HAP-1 (cell line): Measurements from ENCODE around the gene ADGRD1.
"Not testable (repeated sequence)": the region's sequence is repeated elsewhere in the genome, so short reads cannot be mapped to it uniquely, and the experiment has no call there.

Source experiments
- DNase-seq, 2 experiments: peaks; one replicate each; pipeline ENCODE4 v3.0.0-alpha.2; 2016 to 2020; ENCODE audit warnings: low spot score in 2 of 2
- H3K27me3 ChIP-seq: fragments of 250-450 bp; sonication (Bioruptor Pico); 2 replicates; pipeline ENCODE4 v1.5.1; 2020; ENCODE audit warnings: low read depth, mild to moderate bottlenecking, moderate library complexity
- H3K36me3 ChIP-seq: fragments of 250-450 bp; sonication (Bioruptor Pico); replicated peaks from 2 replicates; pipeline ENCODE4 v1.5.1; 2020; ENCODE audit warnings: mild to moderate bottlenecking
- H3K4me1 ChIP-seq: fragments of 250-450 bp; sonication (Bioruptor Pico); 2 replicates; pipeline ENCODE4 v1.5.1; 2020; ENCODE audit warnings: mild to moderate bottlenecking
- H3K4me3 ChIP-seq: fragments of 250-450 bp; sonication (Bioruptor Pico); 2 replicates; pipeline ENCODE4 v1.5.1; 2020; ENCODE audit warnings: mild to moderate bottlenecking, moderate library complexity
- H3K9me3 ChIP-seq: fragments of 250-450 bp; sonication (Bioruptor Pico); 2 replicates; pipeline ENCODE4 v1.5.1; 2020; ENCODE audit warnings: mild to moderate bottlenecking, moderate library complexity
- in situ Hi-C: fragments of 300-500 bp; cut with MboI; formaldehyde crosslinking; loops from 3 replicates; pipeline ENCODE4 v1.14.3; 2020; ENCODE audit warnings: low sequenced_read_pairs, inconsistent platforms, mixed read lengths

Gene ADGRD1

GRCh38 chr12:130989391-130989790 lies 35.7 kb downstream of the ADGRD1 start:
- no peaks in the 10 kb centered on the region for H3K9me3 ChIP-seq
- no peaks in the 10 kb centered on the region; the same call in 1 of the 2 replicates for H3K27me3 ChIP-seq
- no peaks in the 10 kb centered on the region for H3K4me1 ChIP-seq
- H3K36me3 ChIP-seq = no peaks in the 10 kb centered on the region
- in situ Hi-C loops = no loop called here
- no peak overlapping the region for H3K4me3 ChIP-seq
- DNase-seq = no peak

GRCh38 chr12:130990034-130990433 lies 36.3 kb downstream of the ADGRD1 start:
- Histone ChIP-seq H3K9me3 (no peaks in the 10 kb centered on the region), H3K4me3 (no peak overlapping the region), H3K4me1 (no peaks in the 10 kb centered on the region), H3K36me3 (no peaks in the 10 kb centered on the region), H3K27me3 (no peaks in the 10 kb centered on the region; the same call in 1 of the 2 replicates)
- in situ Hi-C loops = no loop called here
- DNase-seq = no peak

- in situ Hi-C loops = no loop called here
- Histone ChIP-seq H3K4me1 (no peaks in the 10 kb centered on the region), H3K9me3 (no peaks in the 10 kb centered on the region), H3K36me3 (no peaks in the 10 kb centered on the region), H3K27me3 (no peaks in the 10 kb centered on the region), H3K4me3 (no peak overlapping the region)
- no peak for DNase-seq
Measured at GRCh38 chr12:130992448-130992847, 38.7 kb downstream of the ADGRD1 start.

- H3K4me1 ChIP-seq = no peaks in the 10 kb centered on the region
- H3K4me3 ChIP-seq = no peak overlapping the region
- H3K36me3 ChIP-seq = no peaks in the 10 kb centered on the region
- DNase-seq = no peak
- H3K9me3 ChIP-seq = no peaks in the 10 kb centered on the region
- no peaks in the 10 kb centered on the region for H3K27me3 ChIP-seq
- in situ Hi-C loops = no loop called here
Measured at GRCh38 chr12:130992979-130993538, 39.4 kb downstream of the ADGRD1 start.

- DNase-seq = no peak
- H3K4me3 ChIP-seq = no peak overlapping the region
- no peaks in the 10 kb centered on the region for H3K4me1 ChIP-seq
- H3K27me3 ChIP-seq = no peaks in the 10 kb centered on the region
- H3K36me3 ChIP-seq = no peaks in the 10 kb centered on the region
- in situ Hi-C loops = no loop called here
- no peaks in the 10 kb centered on the region for H3K9me3 ChIP-seq
Measured at GRCh38 chr12:130993759-130994670, 40.3 kb downstream of the ADGRD1 start.

- in situ Hi-C loops = no loop called here
- DNase-seq = no peak
- no peaks in the 10 kb centered on the region for H3K36me3 ChIP-seq
- no peaks in the 10 kb centered on the region for H3K9me3 ChIP-seq
- no peaks in the 10 kb centered on the region for H3K4me1 ChIP-seq
- H3K27me3 ChIP-seq = no peaks in the 10 kb centered on the region
- H3K4me3 ChIP-seq = no peak overlapping the region
Measured at GRCh38 chr12:130994821-130995375, 41.2 kb downstream of the ADGRD1 start.

GRCh38 chr12:130995386-130995969 lies 41.8 kb downstream of the ADGRD1 start:
- H3K4me1 ChIP-seq, in situ Hi-C loops, DNase-seq, H3K27me3 ChIP-seq, H3K36me3 ChIP-seq, H3K9me3 ChIP-seq, H3K4me3 ChIP-seq: not testable (repeated sequence)

GRCh38 chr12:130998136-130998535 lies 44.4 kb downstream of the ADGRD1 start:
- H3K27me3 ChIP-seq = no peaks in the 10 kb centered on the region
- H3K9me3 ChIP-seq = no peaks in the 10 kb centered on the region
- DNase-seq = no peak
- no peak overlapping the region for H3K4me3 ChIP-seq
- in situ Hi-C loops = no loop called here
- H3K36me3 ChIP-seq = no peaks in the 10 kb centered on the region
- no peaks in the 10 kb centered on the region for H3K4me1 ChIP-seq

- in situ Hi-C loops = no loop called here
- H3K36me3 ChIP-seq = no peaks in the 10 kb centered on the region
- H3K4me1 ChIP-seq = no peaks in the 10 kb centered on the region
- H3K4me3 ChIP-seq = no peak overlapping the region
- H3K9me3 ChIP-seq = no peaks in the 10 kb centered on the region
- no peaks in the 10 kb centered on the region for H3K27me3 ChIP-seq
- no peak for DNase-seq
Measured at GRCh38 chr12:131000000-131000486, 46.3 kb downstream of the ADGRD1 start.

- no peak overlapping the region for H3K4me3 ChIP-seq
- no peak for DNase-seq
- no peaks in the 10 kb centered on the region for H3K27me3 ChIP-seq
- H3K36me3 ChIP-seq = no peaks in the 10 kb centered on the region
- H3K4me1 ChIP-seq = no peaks in the 10 kb centered on the region
- no peaks in the 10 kb centered on the region for H3K9me3 ChIP-seq
- in situ Hi-C loops = no loop called here
Measured at GRCh38 chr12:131001493-131001892, 47.8 kb downstream of the ADGRD1 start.

GRCh38 chr12:131002216-131002631 lies 48.5 kb downstream of the ADGRD1 start:
- in situ Hi-C loops = no loop called here
- no peaks in the 10 kb centered on the region for H3K9me3 ChIP-seq
- no peaks in the 10 kb centered on the region for H3K36me3 ChIP-seq
- no peaks in the 10 kb centered on the region for H3K27me3 ChIP-seq
- H3K4me3 ChIP-seq = no peak overlapping the region
- no peaks in the 10 kb centered on the region for H3K4me1 ChIP-seq
- DNase-seq = no peak

GRCh38 chr12:131003036-131003715 lies 49.5 kb downstream of the ADGRD1 start:
- no peak overlapping the region for H3K4me3 ChIP-seq
- no peaks in the 10 kb centered on the region for H3K27me3 ChIP-seq
- DNase-seq = no peak
- in situ Hi-C loops = no loop called here
- no peaks in the 10 kb centered on the region for H3K9me3 ChIP-seq
- no peaks in the 10 kb centered on the region for H3K36me3 ChIP-seq
- H3K4me1 ChIP-seq = no peaks in the 10 kb centered on the region

- no peak overlapping the region for H3K4me3 ChIP-seq
- no peaks in the 10 kb centered on the region for H3K4me1 ChIP-seq
- no peaks in the 10 kb centered on the region for H3K27me3 ChIP-seq
- no peaks in the 10 kb centered on the region for H3K9me3 ChIP-seq
- in situ Hi-C loops = no loop called here
- no peak for DNase-seq
- H3K36me3 ChIP-seq = no peaks in the 10 kb centered on the region
Measured at GRCh38 chr12:131003716-131004045, 50.0 kb downstream of the ADGRD1 start.
